MM.1S (cell line): ENCODE results near the gene C1orf146.
"Not testable (repeated sequence)": the region's sequence is repeated elsewhere in the genome, so short reads cannot be mapped to it uniquely, and the experiment has no call there.

ENCODE experiments used
- DNase-seq: peaks from one replicate; pipeline ENCODE4 v3.0.0-alpha.2; 2015
- H2AFZ ChIP-seq: fragments of 300-600 bp; sonication (generic); 2 replicates; pipeline ENCODE4 v1.6.0; 2016; ENCODE audit warnings: antibody characterized with exemption, low read length
- H3F3A ChIP-seq: fragments of 300-600 bp; sonication (generic); 2 replicates; pipeline ENCODE4 v1.6.1; 2016; ENCODE audit warnings: mild to moderate bottlenecking, antibody characterized with exemption, low read length, moderate library complexity, mixed read lengths; ENCODE audit not compliant: insufficient read depth
- H3K27ac ChIP-seq: fragments of 300-600 bp; sonication (generic); 2 replicates; pipeline ENCODE4 v1.5.1; 2016; ENCODE audit warnings: mild to moderate bottlenecking, low read length
- H3K27me3 ChIP-seq: fragments of 300-600 bp; sonication (generic); replicated peaks from 2 replicates; pipeline ENCODE4 v1.6.0; 2016; ENCODE audit warnings: low read length; ENCODE audit not compliant: insufficient read depth
- H3K36me3 ChIP-seq: fragments of 300-600 bp; sonication (generic); replicated peaks from 2 replicates; pipeline ENCODE4 v1.6.1; 2016; ENCODE audit warnings: mild to moderate bottlenecking, low read length, mixed read lengths; ENCODE audit not compliant: insufficient read depth
- H3K4me1 ChIP-seq: fragments of 300-600 bp; sonication (generic); 2 replicates; pipeline ENCODE4 v1.6.1; 2016; ENCODE audit warnings: low read length, mixed read lengths
- H3K4me2 ChIP-seq: fragments of 300-600 bp; sonication (generic); 2 replicates; pipeline ENCODE4 v1.6.0; 2016; ENCODE audit warnings: low read depth, low read length
- H3K4me3 ChIP-seq: fragments of 300-600 bp; sonication (generic); 2 replicates; pipeline ENCODE4 v1.5.1; 2016; ENCODE audit warnings: low read length, mixed read lengths
- H3K79me2 ChIP-seq: fragments of 300-600 bp; sonication (generic); 2 replicates; pipeline ENCODE4 v1.6.1; 2016; ENCODE audit warnings: mixed run types, low read length, mixed read lengths
- H3K9ac ChIP-seq: fragments of 300-600 bp; sonication (generic); 2 replicates; pipeline ENCODE4 v1.6.1; 2016; ENCODE audit warnings: low read length, mixed read lengths
- H3K9me2 ChIP-seq: fragments of 300-600 bp; sonication (generic); replicated peaks from 2 replicates; pipeline ENCODE4 v1.6.1; 2016; ENCODE audit warnings: mild to moderate bottlenecking, low read length, mixed read lengths; ENCODE audit not compliant: insufficient read depth
- H3K9me3 ChIP-seq: fragments of 300-600 bp; sonication (generic); replicated peaks from 2 replicates; pipeline ENCODE4 v1.6.1; 2016; ENCODE audit warnings: mild to moderate bottlenecking, low read length, mixed read lengths; ENCODE audit not compliant: insufficient read depth
- H4K20me1 ChIP-seq: fragments of 300-600 bp; sonication (generic); 2 replicates; pipeline ENCODE4 v1.6.1; 2016; ENCODE audit warnings: mild to moderate bottlenecking, low read length, moderate library complexity, mixed read lengths; ENCODE audit not compliant: insufficient read depth
- EZH2 ChIP-seq: fragments of 300-600 bp; sonication (generic); optimal IDR thresholded peaks from 2 replicates; pipeline ENCODE3; 2017; ENCODE audit warnings: low read depth, mild to moderate bottlenecking, antibody characterized with exemption, low read length, mixed read lengths
- EZH2phosphoT487 ChIP-seq: fragments of 300-600 bp; sonication (generic); IDR thresholded peaks from 2 replicates; pipeline ENCODE4 v1.6.1; 2018; ENCODE audit warnings: antibody characterized with exemption, low read length
- TF ChIP-seq, protein P1 (sequence below): fragments of 300-600 bp; sonication (generic); IDR thresholded peaks from 2 replicates; pipeline ENCODE4 v1.5.1; 2016; ENCODE audit warnings: antibody characterized with exemption, low read length, mixed read lengths

The C1orf146 gene

DNA sequence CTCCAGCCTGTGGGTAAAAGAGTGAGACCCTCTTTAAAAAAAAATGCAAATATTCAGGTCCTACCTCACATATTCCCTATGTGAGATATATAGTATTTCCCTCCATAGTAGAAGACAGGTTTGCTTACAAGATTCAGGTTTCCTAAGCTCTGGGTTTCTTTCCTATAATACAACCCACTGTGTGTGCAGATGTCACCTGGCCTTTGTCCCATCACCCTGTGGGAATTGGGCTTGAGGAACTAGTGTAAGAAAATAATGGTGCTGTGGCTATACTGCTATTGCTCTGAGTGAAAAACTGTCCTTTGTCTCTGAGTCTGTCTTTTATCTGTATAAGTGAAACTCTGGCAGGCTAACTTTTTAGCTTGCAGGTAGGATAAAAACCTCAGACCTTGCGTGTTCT, 13.0 kb downstream of the C1orf146 start:
- no peak overlapping the region for H3K4me3 ChIP-seq
- H3K4me1 ChIP-seq, result no peaks in the 10 kb centered on the region
- no peak overlapping the region for H3K27ac ChIP-seq
- H4K20me1 ChIP-seq, result no peaks in the 10 kb centered on the region
- H3F3A ChIP-seq, result no peaks in the 10 kb centered on the region
- no peak overlapping the region for H2AFZ ChIP-seq
- DNase-seq, result no peak
- no peaks in the 10 kb centered on the region for H3K27me3 ChIP-seq
- H3K9me3 ChIP-seq, result no peaks in the 10 kb centered on the region
- TF ChIP-seq EZH2phosphoT487, result no peak
- TF ChIP-seq, protein P1, sequence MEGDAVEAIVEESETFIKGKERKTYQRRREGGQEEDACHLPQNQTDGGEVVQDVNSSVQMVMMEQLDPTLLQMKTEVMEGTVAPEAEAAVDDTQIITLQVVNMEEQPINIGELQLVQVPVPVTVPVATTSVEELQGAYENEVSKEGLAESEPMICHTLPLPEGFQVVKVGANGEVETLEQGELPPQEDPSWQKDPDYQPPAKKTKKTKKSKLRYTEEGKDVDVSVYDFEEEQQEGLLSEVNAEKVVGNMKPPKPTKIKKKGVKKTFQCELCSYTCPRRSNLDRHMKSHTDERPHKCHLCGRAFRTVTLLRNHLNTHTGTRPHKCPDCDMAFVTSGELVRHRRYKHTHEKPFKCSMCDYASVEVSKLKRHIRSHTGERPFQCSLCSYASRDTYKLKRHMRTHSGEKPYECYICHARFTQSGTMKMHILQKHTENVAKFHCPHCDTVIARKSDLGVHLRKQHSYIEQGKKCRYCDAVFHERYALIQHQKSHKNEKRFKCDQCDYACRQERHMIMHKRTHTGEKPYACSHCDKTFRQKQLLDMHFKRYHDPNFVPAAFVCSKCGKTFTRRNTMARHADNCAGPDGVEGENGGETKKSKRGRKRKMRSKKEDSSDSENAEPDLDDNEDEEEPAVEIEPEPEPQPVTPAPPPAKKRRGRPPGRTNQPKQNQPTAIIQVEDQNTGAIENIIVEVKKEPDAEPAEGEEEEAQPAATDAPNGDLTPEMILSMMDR, result no peak
- TF ChIP-seq EZH2, result no peak
- H3K79me2 ChIP-seq, result no peaks in the 10 kb centered on the region
- no peak overlapping the region for H3K4me2 ChIP-seq
- H3K9me2 ChIP-seq, result no peaks in the 10 kb centered on the region
- no peaks in the 10 kb centered on the region for H3K36me3 ChIP-seq
- no peak overlapping the region for H3K9ac ChIP-seq

DNA sequence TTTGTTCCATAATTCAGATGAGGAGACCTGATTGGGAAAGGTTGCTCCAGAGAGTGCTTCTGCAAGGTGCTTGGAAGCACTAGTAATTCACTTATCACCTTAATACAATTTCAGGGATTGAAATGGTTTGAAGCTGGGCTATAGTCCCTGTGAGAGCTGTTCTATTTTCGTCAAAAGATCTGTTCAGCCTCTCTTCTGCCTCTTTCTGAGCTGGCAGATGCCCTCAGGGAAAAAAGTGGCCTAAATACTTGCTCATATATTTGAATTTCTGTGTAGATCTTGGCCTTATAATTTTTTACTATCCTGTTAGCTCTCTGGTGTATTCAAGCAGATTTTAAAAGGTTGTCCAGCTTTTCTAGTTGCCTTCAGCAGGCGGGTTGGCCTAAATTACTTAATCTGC, 22.3 kb downstream of the C1orf146 start:
- Histone ChIP-seq H2AFZ (no peak overlapping the region), H3F3A (no peaks in the 10 kb centered on the region), H3K27ac (no peak overlapping the region), H3K27me3 (no peaks in the 10 kb centered on the region), H3K4me1 (no peaks in the 10 kb centered on the region), H3K9ac (no peak overlapping the region), H3K9me3 (no peaks in the 10 kb centered on the region), H3K36me3 (no peaks in the 10 kb centered on the region), H3K4me3 (no peak overlapping the region), H3K9me2 (no peaks in the 10 kb centered on the region), H3K4me2 (no peak overlapping the region), H4K20me1 (no peaks in the 10 kb centered on the region), H3K79me2 (no peaks in the 10 kb centered on the region)
- DNase-seq, result no peak
- no peak for TF ChIP-seq EZH2
- TF ChIP-seq, protein P1, result no peak
- TF ChIP-seq EZH2phosphoT487, result no peak

GRCh38 chr1:92244376-92244775, 26.7 kb downstream of the C1orf146 start:
- Histone ChIP-seq H2AFZ (no peak overlapping the region), H3K27me3 (no peaks in the 10 kb centered on the region), H3K9ac (no peak overlapping the region), H3F3A (no peaks in the 10 kb centered on the region), H3K9me3 (no peaks in the 10 kb centered on the region), H3K4me3 (no peak overlapping the region), H4K20me1 (no peaks in the 10 kb centered on the region), H3K36me3 (no peaks in the 10 kb centered on the region), H3K79me2 (no peaks in the 10 kb centered on the region), H3K4me1 (no peaks in the 10 kb centered on the region), H3K9me2 (no peaks in the 10 kb centered on the region), H3K4me2 (no peak overlapping the region), H3K27ac (no peak overlapping the region)
- no peak for DNase-seq
- TF ChIP-seq EZH2phosphoT487 (no peak), EZH2 (no peak)
- TF ChIP-seq, protein P1, result no peak

GRCh38 chr1:92254714-92255113, 37.0 kb downstream of the C1orf146 start:
- not testable (repeated sequence) for H3K4me1 ChIP-seq, H3K36me3 ChIP-seq, H3K9me2 ChIP-seq, H3K79me2 ChIP-seq, H4K20me1 ChIP-seq, H3K27ac ChIP-seq, H3K9ac ChIP-seq, H3F3A ChIP-seq, H3K27me3 ChIP-seq, H2AFZ ChIP-seq, H3K9me3 ChIP-seq, H3K4me2 ChIP-seq, H3K4me3 ChIP-seq, DNase-seq
